Cardiac muscle cell (in vitro differentiated cells and primary cell): ENCODE data around the gene SMYD3. TPM values are rescaled to one million over a fixed set of nuclear protein-coding genes. Genes with fewer than 3 reads are reported as not detected.

Experiments used
- DNase-seq, 2 donors: peaks; one replicate each; pipeline versions ENCODE4 v3.0.0 to v3.0.0-alpha.2; 2010 to 2017; ENCODE audit warnings: low read depth in 1 of 2, low spot score in 1 of 2
- H3K27ac ChIP-seq: fragments of 200-600 bp; sonication (generic); 2 replicates; pipeline ENCODE4 v1.5.1; 2016
- H3K27me3 ChIP-seq: fragments of 200-600 bp; sonication (generic); 2 replicates; pipeline ENCODE4 v1.6.0; 2016; ENCODE audit warnings: control low read depth
- H3K36me3 ChIP-seq: fragments of 200-600 bp; sonication (generic); 2 replicates; pipeline ENCODE4 v1.5.1; 2016; ENCODE audit warnings: control low read depth
- H3K4me1 ChIP-seq: fragments of 200-600 bp; sonication (generic); 2 replicates; pipeline ENCODE4 v1.8.1; 2017; ENCODE audit warnings: low read depth, mild to moderate bottlenecking, mixed run types
- H3K4me3 ChIP-seq: fragments of 200-600 bp; sonication (generic); 2 replicates; pipeline ENCODE4 v1.5.1; 2016; ENCODE audit warnings: mild to moderate bottlenecking
- H3K9me3 ChIP-seq: fragments of 200-600 bp; sonication (generic); 2 replicates; pipeline ENCODE4 v1.5.1; 2017; ENCODE audit warnings: low read depth, mild to moderate bottlenecking, control low read depth
- polyA plus RNA-seq: library from polyadenylated mRNA; unstranded; fragments of >200 nt; fragmentation: Nextera tagmentation; extraction: Ambion mirVana; gene quantifications from 2 replicates; pipeline ENCODE4 v1.2.1, GENCODE V29; 2016
- total RNA-seq: library from RNA; depleted of rRNA; stranded (reverse); fragments of >200 nt; gene quantifications from 2 replicates; pipeline ENCODE4 v1.2.3, GENCODE V29; 2016
- TF ChIP-seq, protein P1 (sequence below): IDR thresholded peaks from 2 replicates; pipeline ENCODE4 v1.5.1; 2012; ENCODE audit warnings: low read depth, mild to moderate bottlenecking, low read length

The SMYD3 gene
- total and polyA plus RNA-seq, 2 experiments from 2014 or later, result 47.2 to 50.8 TPM

DNA sequence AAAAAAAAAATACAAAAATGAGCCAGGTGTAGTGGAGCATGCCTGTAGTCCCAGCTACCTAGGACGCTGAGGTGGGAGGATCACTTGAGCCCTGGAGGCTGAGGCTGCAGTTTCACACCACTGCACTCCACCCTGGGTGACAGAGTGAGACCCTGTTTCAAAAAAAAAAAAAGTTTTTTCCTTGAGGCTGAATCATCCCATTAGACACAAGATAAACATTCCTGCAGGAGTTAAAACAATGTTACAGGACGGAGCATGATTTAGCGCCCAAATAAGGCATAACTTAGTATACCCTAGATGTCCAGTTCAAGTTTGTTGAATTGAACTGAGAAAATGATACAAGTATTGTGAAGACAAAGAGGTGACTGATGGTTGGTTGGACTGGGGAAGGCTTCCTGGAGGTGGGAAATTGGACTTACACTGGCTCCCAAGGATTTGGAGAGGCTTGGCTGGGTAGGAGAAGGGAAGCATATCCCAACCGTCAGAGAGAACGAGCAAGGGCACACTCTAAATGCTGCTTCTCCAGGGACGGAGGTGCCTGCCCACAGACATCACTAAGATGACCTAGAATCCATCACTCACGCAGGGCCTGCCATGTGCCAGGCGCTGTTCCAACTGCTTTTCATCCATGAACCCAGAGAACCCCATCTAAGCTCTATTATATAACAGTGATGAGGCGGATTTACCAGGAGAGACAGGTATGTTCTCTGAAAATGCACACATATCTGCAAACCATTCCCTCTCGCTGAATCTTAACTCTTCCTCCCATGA is 741.7 kb downstream of the SMYD3 start:
- TF ChIP-seq, protein P1, sequence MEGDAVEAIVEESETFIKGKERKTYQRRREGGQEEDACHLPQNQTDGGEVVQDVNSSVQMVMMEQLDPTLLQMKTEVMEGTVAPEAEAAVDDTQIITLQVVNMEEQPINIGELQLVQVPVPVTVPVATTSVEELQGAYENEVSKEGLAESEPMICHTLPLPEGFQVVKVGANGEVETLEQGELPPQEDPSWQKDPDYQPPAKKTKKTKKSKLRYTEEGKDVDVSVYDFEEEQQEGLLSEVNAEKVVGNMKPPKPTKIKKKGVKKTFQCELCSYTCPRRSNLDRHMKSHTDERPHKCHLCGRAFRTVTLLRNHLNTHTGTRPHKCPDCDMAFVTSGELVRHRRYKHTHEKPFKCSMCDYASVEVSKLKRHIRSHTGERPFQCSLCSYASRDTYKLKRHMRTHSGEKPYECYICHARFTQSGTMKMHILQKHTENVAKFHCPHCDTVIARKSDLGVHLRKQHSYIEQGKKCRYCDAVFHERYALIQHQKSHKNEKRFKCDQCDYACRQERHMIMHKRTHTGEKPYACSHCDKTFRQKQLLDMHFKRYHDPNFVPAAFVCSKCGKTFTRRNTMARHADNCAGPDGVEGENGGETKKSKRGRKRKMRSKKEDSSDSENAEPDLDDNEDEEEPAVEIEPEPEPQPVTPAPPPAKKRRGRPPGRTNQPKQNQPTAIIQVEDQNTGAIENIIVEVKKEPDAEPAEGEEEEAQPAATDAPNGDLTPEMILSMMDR, result no peak
- peak in 1 of 2 donors; percentile 61 for DNase-seq
- H3K27ac ChIP-seq, result no peak overlapping the region

GRCh38 chr1:245763873-245764331 is 743.2 kb downstream of the SMYD3 start:
- TF ChIP-seq, protein P1, result no peak
- no peak overlapping the region for H3K4me3 ChIP-seq
- peaks cover 6% of the 10 kb centered on the region for H3K4me1 ChIP-seq
- H3K36me3 ChIP-seq, result no peaks in the 10 kb centered on the region
- H3K27me3 ChIP-seq, result no peaks in the 10 kb centered on the region
- no peak for DNase-seq
- no peaks in the 10 kb centered on the region for H3K9me3 ChIP-seq
- no peak overlapping the region for H3K27ac ChIP-seq

More for the DNA sequence above, 741.7 kb downstream of the SMYD3 start:
- H3K4me3 ChIP-seq, result no peak overlapping the region
- peaks cover 5% of the 10 kb centered on the region for H3K4me1 ChIP-seq
- no peaks in the 10 kb centered on the region for H3K36me3 ChIP-seq
- no peaks in the 10 kb centered on the region for H3K27me3 ChIP-seq
- H3K9me3 ChIP-seq, result no peaks in the 10 kb centered on the region

GRCh38 chr1:245762396-245762910 is 744.6 kb downstream of the SMYD3 start:
- Histone ChIP-seq H3K27ac (no peak overlapping the region), H3K4me1 (peaks cover 11% of the 10 kb centered on the region), H3K9me3 (no peaks in the 10 kb centered on the region), H3K4me3 (no peak overlapping the region), H3K36me3 (no peaks in the 10 kb centered on the region), H3K27me3 (no peaks in the 10 kb centered on the region)
- no peak for DNase-seq
- TF ChIP-seq, protein P1, result no peak

DNA sequence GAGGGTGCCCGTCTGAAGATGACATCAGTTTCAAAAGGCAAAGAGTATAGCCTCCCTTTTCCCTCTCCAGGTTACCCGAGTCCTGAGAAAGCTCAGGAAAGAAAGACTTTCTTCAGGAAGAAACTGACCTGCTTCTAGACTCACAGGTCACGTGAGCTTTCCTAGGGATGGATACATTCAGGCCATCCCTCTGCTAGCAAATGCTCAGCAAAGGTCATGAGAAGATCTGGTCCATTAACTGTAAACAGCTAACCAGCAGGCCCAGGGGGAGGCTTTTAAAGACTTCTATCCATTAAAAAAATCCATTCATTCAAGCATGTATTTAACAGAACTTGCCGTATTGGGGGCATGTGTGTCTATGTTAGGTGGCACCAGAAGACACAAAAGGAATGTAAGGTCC is 746.8 kb downstream of the SMYD3 start:
- H3K27ac ChIP-seq, result no peak overlapping the region
- no peak for DNase-seq
- peaks cover 11% of the 10 kb centered on the region for H3K4me1 ChIP-seq
- no peaks in the 10 kb centered on the region for H3K9me3 ChIP-seq
- H3K4me3 ChIP-seq, result no peak overlapping the region
- no peaks in the 10 kb centered on the region for H3K36me3 ChIP-seq
- TF ChIP-seq, protein P1, result no peak
- H3K27me3 ChIP-seq, result no peaks in the 10 kb centered on the region

DNA sequence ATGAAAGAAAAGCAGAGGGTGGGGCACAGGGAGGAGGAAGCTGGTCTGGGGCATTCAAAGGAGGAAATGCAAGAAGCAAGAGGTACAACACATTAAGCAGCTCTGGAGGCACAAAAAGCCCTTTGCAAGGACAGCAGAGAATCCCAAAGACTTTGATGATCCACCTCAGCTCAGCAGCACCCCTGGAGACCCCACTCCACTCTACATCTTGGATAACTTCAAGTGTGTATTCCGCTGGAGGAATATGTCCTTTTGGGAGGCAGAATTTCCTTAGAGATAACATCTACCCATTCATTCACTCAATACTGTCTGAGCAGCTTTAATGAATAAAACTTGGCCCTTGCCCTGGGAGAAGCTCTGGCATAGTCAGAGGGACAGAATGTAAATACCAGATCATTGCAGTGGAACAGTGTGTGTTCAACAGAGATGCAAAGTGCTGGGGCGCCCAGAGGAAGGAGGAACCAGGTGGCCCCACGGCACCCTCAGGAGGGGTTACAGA is 752.6 kb downstream of the SMYD3 start:
- Histone ChIP-seq H3K27me3 (no peaks in the 10 kb centered on the region), H3K27ac (no peak overlapping the region), H3K4me3 (no peak overlapping the region), H3K9me3 (no peaks in the 10 kb centered on the region), H3K4me1 (peaks cover 26% of the 10 kb centered on the region), H3K36me3 (no peaks in the 10 kb centered on the region)
- DNase-seq, result no peak
- TF ChIP-seq, protein P1, result no peak
